Right forelimb (tissue), 1 donor: ENCODE results near the gene GCN1.

ENCODE experiments used
- DNase-seq: peaks from one replicate; pipeline ENCODE4 v3.0.0-alpha.2; 2018

Gene GCN1

DNA sequence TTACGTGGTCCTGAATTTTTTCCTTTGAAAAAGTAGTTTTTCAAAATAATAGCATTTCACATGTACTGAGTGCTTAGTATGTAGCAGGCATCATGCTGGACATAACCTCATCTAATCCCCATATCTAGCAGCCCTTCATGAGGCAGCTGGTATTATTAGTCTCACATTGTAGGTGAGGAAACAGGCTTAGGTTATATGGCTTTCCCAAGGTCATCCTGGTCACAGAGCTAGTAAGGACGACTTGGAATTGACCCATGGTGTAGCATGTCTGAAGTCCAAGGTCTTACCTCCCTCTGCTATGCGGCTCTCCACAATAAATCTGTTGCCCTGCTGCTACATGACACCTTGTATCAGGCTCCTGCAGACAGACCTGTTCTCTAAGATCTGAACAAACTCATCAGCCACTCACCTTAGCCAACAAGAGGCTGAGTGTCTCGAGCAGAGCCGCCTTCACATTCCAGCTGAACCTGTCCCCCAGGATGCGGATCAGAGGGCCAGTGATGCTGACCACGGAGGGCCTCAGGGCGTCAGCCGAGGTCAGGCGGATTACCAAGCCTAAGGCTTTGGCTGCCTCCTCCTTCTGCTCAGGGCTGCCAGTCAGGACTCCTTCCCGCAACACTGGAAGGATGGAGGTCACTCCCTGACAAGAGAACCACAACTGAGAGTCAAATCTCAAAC is 58.3 kb downstream of the GCN1 start:
- DNase-seq, result no peak

DNA sequence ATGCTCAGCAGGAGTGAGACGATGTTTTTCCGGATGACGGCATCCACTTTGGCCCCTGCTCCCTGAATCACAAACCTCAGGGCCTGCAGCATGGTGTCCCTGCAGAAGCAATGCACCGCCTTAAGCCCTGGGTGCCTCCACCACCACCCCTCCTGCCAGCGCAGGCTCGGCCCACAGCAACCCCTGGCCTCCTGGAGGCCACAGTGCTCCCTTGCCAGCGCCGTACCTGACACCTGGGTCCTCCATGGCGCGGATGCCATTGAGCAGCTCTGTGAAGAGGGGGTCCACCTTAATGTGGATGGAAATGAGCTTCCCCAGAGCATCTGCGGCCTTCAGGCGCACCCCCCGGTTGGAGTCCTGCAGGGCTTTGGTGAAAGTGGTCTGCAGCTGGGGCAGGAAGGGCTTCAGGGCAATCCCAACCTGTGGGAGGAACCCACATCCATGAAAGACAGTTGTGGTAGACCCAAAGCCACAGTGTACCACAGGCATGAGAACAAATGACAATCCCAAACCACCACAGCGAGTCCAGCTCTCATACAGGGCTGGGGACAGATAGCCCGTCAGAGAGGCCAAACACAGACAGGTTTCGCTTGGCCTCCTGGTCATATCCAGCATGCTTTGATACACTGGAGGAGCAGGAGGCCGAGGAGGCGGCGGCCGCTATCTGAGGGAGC is 60.1 kb downstream of the GCN1 start:
- no peak for DNase-seq

DNA sequence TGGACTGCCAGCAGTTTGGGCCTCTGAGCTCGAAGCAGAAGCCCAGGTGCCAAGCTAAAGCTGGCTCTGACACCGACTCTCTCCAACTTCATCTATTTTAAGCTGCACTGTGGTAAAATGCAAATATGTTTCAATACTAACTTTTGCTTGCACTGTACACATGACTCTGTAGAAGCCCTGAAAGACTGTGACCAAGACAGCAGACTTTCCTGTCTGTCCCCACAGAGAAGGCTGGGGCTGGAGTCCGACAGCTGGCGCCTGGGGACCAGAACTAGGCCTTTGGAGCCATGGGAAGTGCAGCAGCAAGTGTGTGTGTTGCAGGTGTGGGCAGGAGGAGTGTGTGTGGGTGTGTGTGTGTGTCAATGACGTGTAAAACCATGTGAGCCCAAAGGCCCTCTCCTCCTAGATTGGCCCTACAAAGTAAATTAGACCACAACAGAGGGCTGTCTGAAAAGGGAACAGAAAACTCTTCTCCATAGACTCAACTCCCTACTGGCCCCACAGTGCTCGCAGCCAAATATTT is 61.6 kb downstream of the GCN1 start:
- DNase-seq, result no peak

DNA sequence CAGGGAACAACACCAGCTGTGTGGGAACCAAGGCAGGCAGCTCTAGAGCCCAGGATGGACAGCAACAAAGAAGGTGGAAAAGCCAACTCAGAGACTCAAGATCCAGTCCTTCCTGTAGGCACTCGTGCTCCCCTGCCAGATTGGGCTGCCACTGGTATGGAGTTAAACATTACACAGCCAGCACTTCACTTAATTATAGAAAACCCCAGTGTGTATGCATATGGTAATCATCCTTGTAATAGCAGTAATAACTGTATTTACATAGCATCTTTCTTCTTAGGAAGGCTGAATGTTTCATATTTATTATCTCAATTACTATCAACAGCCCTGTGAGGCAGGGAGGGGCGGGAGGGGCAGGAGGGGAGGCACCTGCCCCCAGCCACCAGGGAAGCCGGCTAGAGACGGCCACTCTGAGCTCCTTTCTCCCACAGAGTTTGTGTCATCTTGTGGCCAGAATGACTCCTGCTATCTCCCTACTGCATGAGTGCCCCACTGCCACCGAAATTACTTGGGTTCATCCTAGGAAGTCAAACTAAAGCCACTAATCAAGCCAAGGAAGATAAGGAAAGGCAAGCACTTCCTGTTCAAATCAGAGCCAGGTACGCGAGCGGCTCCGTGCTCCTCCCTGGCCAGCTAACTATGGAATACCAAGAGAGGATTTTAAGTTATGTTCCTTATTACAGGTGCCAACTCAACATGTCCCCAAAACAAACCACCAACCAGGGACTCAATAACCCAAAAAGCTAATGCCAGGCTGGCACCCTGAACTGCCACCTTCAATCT is 62.3 kb downstream of the GCN1 start:
- no peak for DNase-seq

DNA sequence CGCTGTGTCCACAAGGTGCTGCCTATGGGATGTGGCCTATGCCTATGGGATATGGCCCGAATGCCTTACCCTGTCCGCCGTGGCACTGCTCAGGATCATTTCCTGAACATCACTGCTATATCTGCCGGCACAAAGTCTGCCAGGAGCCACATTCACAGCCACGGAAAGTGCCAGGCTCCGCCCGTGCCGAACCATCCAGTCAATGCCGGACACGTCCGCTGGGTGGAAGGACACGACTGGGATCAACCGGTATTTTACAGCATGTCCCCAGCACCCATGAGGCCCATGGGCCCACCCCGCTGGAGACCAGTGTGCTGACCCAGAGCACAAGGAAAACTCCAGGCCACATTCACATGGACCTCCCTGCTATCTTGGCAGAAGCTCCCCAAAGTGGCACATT is 63.4 kb downstream of the GCN1 start:
- no peak for DNase-seq

DNA sequence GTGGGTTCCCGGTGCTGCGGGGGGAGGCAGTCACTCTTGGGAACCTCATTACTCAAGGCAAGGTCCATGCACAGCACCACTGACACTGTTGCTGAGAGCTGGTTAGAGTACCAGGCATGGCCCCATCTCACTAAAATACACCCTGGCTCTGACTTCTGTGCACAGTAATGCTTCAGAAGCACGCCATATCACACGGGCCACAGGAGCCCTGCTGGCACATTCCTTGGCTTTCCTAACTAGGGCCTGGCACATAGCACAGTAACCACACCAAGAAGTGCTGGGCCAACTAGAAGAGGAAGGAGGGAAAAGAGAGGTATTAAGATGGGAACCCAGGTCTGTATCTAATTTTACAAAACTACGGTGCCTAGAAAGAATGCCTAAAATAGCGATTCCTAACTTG is 64.5 kb downstream of the GCN1 start:
- DNase-seq, result no peak

DNA sequence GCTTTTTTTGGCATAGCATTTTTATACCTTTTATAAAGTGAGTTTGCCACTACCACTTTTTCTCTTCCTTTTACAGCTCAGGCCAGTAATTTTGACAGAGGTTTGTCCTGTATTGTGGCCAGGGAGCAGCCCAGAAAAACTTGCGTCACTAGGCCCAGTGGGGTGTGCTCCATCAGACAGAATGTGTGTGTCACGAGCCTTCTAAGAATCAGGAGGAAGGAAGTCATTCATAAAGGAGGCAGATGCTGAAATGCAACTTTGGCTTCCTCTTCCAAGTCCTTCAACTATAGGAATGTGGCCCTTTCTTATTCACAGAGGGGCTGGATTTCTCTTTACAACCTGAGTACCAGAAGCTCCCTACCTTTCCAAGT is 67.9 kb downstream of the GCN1 start:
- DNase-seq, result no peak

DNA sequence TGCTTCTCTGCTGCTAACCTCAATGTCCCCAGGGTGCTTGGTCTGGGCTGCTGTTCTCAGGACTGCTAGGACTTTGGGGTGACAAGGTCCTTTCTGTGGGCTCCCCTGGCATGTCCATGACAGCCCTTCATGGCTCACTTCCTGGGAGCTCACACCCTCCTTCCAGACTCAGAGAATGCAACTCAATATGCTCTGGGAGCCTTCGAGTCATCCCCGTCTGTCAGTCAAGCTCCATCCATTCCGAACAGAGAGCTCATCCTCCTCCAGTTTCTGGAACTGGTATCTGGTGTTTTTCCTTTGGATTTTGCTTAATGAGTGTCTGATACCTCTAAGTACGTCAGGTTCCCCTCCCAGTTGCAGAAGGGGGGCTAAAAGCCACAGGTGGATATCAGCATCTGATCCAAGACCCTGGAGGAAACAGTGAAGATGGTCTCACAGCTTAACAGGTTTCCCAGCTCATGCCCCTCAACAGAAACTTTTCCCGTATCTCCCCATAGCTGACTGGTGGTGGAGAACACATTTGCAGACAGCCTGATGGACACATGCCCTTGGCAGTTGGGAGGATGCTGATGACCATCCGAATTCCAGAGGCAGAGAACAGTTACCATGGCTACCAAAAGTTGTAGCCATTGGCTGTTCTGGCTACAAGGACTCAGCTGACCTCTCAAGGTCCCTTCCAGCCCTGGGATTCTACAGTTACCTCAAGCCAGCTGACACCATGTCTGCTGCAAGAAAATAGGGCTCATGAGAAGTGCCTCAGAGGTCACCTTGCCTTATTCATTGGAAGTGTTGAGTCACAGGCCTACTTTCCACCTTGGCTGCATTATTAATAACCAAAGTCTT is 68.5 kb downstream of the GCN1 start:
- no peak for DNase-seq

DNA sequence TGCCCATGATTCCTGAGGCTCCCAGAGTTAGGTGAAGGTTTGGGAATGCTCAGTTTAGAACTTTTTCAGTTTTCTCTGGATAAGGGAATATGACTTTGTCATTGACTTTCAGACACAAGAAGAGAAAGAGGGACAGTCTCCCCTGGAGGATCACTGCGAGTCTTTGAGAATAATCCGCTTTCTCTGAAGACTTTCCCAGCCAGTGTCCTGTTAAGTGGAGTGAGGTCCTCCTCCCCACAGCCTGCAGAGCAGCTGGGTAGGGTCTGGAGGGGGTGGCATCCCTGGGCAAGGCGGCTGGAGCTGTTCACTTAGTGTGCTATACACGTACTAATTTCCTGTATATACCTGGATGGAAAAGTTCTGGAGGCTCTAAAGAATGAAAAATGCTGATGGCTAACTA is 69.5 kb downstream of the GCN1 start:
- no peak for DNase-seq

DNA sequence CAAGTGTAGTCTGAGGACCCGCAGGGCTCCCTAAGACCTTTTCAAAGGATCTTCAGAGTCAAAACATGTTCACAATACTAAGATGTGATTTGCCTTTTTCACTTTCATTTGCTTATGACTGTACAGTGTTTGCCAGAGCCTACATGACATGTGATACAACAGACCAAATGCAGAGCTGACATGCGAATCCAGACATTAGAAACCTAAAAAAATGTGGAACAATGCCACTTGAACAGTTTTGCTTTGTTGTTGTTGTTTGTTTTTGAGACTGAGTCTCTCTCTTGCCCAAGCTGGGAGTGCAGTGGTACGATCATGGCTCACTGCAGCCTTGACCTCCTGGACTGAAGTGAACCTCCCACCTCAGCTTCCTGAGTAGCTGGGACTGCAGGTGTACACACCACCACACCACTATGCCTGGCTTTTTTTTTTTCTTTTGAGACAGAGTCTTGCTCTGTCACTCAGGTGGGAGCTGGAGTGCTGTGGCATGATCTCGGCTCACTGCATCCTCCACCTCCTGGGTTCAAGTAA is 72.7 kb downstream of the GCN1 start:
- no peak for DNase-seq

DNA sequence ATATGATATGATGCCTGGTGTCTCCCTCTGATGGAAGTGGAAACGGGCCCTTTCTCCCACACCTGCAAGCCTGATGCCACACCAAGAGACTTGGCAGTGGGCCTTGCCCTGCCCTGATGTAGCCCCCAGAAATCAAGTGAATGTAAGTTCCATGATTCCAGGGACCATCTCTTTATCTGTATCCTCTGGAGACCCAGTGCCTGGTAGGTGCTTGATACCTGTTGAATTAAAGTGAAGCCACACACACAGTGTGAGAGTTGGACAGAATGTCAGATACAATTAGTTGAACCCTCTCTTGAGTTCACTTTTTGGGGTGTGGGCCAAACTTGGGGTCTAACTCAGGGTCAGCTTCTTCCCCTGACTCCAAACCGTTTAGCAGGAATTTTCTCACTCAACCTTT is 73.2 kb downstream of the GCN1 start:
- DNase-seq, result no peak

DNA sequence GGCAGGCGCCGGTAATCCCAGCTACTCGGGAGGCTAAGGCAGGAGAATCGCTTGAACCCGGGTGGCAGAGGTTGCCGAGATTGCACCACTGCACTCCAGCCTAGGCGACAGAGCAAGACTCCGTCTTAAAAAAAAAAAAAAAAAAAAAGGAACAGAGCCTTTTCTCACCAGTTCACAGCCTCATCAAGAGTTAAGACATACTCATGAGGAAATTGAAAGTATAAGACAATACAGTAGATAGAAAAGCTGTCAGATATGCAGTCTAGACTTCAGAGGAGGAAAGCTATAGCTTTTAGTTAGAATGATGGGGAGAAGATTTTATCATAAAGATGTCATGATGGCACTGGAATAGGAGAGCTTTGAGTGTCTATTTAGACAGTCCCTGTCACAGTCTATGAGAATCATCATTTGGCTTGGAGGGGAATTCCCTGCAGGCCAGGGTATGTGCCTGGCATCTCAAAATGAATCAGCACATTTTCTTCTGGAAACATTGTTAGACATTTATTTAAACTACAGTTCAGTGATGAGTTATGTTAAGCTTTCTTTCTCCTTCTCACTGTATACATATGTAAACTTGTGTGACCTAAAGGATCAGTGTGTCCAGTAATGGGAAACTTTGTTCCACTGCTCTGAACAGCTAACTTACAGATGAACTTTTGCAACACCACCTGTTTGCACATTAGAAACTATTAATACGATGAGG is 75.1 kb downstream of the GCN1 start:
- DNase-seq, result no peak

DNA sequence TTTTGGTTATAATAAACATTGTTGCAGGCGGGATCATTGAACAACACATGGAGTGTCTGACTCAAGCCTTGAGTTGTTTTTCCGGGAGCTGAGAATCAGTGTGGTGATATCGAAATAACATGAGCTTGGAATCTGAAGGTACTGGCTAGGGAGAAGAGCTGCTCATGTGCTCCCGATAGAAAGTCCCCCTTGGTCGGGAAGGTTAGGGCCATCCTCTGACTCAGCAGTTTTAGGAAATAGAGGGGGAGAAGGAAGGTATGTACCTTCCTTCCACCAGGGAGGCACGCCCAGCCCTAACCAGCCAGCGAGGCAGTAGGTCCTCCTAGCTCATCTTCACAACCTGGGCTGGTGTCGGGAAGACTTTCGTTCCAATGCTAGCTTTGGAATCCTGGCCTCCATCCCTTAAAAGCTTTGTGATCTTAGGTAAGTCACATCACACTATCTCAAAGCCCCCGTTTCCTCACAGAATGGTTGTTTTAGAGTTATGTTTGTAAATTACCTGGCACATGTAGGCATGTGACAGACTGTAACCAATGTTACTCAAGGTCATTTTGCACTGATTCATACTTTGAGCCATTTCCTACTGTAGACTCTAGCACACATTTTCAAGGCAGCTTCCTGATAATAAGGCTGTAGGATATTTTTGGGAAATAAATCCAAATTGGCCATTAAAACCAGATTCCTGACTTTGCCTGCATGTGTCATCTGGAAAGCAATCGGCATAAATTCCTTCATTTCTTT is 76.0 kb downstream of the GCN1 start:
- no peak for DNase-seq

DNA sequence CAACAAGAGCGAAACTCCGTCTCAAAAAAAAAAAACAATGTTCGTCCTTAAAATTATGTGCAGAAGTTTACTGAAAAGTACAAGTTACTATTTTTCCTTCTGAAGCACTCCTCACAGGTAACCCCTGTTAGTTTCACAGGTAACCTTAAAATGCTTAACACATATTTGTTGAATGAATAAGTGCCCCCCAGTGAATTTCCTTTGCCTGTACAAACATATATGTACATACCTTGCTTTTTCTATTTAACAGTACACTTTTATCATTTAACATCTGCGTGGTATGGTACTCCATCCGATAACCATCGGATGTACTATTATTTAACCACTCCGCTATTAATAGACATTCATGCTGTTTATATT is 76.6 kb downstream of the GCN1 start:
- no peak for DNase-seq

DNA sequence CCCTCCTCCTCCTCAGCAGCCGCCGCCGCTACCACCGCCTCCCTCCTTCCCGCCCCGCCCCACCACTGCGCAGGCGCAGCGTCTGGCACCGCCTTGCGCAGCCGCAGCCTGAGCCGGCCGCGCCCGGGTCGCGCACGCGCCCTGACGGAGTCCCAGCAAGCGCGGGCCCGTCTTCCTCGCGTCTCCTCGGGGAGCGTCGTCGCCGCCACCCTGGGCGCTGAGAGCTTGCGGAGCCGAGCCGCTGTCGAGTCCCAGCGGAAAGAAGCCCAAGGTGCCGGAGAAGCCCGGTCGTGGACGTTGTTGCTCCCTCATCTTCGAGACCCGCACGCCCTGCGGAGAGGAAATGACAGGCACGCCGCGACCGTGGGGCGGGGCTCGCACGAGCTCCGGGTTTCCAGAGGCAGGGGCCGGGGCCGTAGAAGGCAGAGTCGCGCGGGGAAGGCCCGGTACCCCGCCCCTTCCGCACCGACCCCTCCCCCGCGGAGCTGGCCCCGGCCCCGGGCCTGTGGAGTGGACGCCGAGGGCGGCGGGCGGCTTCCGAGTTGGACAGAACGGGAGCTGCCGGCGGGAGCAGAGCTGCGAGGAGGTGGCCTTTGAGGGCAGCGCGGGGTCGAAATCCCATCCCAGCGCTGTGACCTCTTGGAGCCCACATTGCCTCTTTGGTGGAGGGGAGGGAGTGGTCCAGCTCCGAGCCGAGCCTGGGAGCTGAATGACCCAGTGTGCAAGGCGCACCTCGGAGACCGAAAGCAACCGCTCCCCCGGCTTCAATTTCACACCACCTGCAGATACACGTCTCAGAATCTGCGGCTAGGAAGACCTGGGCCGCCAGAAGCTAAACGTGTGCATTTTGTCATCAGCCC is 77.5 kb downstream of the GCN1 start:
- DNase-seq, result peak; percentile 99

DNA sequence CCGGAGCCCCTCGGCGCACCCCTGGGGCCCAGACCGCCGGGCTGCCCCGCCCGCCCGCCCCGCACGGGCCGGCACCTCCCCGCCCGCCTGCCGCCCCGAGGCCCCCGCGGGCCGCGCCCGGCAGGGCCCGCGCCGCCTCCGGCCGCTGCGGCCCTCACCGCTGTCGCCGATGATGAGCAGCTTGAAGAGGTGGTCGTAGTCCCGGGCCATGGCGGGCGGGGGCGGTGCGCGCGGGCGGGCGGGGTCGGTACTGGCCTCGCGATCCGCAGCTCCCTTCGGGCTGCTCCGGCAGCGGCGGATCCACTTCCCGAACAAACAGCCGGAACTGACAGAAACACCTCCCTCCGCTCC is 78.1 kb downstream of the GCN1 start, which contains the start of gene RAB35:
Gene RAB35, minus strand, starts transcription at position 313 of the 351 bp plus-strand sequence. Its CDS starts 103 bp downstream, at position 210.
- DNase-seq, result no peak

DNA sequence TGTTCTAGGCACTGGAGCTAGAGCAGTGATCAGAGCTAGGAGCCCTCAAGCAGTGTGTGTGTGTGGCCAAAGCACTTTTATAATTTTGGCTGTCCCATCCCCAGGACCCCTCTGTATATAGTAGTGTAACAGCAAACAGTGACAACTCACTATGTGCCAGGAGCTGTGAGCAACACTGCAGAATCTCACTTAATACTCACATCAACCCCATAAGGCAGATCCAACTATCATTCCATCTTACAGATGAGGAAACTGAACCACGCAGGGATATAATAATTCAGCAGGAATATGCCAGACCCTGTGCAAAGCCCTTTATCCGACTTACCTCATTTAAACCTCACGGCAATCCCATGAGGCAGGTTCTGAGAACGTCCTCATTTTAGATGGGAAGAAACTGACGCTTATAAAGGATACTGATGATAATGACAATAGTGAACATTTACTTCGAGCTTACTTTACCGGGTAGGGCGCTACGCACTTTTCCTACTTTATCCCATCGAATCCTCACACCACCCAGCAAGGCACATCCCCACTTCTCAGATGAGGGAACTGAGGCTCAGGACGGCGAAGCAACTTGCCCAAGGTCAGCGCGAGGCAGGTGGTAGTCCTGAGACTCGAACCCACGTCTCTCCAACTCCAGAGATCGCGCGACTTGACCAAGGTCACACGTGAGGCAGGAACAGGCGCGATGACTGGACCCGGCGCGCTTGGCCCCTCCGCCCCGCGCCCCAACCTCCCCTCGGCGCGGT is 78.6 kb downstream of the GCN1 start:
- DNase-seq, result no peak

DNA sequence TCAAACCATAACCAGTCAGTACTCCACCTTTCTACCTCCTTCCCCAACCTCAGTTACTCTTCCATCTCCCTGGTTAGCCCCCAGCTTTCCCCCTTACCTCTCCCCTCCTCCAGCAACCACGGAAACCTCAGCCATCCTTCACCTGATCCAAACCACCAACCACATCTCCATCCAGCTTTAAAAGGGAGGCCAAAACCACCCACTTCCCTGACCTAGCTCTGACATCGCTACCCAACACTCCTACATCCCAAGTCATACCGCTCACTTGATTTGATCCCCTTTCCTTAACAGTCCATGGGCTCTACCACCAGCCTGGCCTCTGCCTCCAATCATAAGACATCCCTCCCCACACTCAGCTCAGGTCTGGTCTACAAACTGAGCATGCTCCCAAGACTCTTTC is 79.4 kb downstream of the GCN1 start:
- no peak for DNase-seq
